ENCODE measurements around the gene TRPT1. TPM values are rescaled to one million over a fixed set of nuclear protein-coding genes. Genes with fewer than 3 reads are reported as not detected.

The TRPT1 gene
- total RNA-seq, 6 donors from 2014 or later, result 27.2 to 69.1 (median 35.2) TPM

- Histone ChIP-seq H3K4me1 (peaks cover 8 to 22% (median 13%) of the 10 kb centered on the region in 4 donors), H3K27me3 (no peaks in the 10 kb centered on the region), H3K36me3 (peaks cover 35 to 62% (median 46%) of the 10 kb centered on the region in 4 donors), H3K27ac (no peak overlapping the region), H3K9me3 (no peaks in the 10 kb centered on the region), H3K4me3 (no peak overlapping the region)
- ATAC-seq (ENCODE audit: low FRiP score in 2 of 2) (peak in 1 of 2 donors; percentile 57), DNase-seq (no peak)
- TF ChIP-seq POLR2A (IDR thresholded peaks at IDR 0.05) (no peak), POLR2AphosphoS5 (IDR thresholded peaks at IDR 0.05) (no peak), CTCF (IDR thresholded peaks at IDR 0.05) (no peak), EP300 (IDR thresholded peaks at IDR 0.05) (no peak)
- 85 to 100% methylated on average over 4 to 5 of the region's 5 CpGs for WGBS, 2 donors
Observed at GRCh38 chr11:64192434-64192833, 33.6 kb downstream of the TRPT1 start.

- DNase-seq (no peak), ATAC-seq (ENCODE audit: low FRiP score in 2 of 2) (no peak)
- TF ChIP-seq CTCF (IDR thresholded peaks at IDR 0.05) (no peak), POLR2A (IDR thresholded peaks at IDR 0.05) (no peak), POLR2AphosphoS5 (IDR thresholded peaks at IDR 0.05) (no peak), EP300 (IDR thresholded peaks at IDR 0.05) (no peak)
- H3K27me3 ChIP-seq, result no peaks in the 10 kb centered on the region
- H3K4me3 ChIP-seq, result no peak overlapping the region
- peak overlapping the region in 2 of 4 donors; percentile 86 to 87 for H3K27ac ChIP-seq
- 2 to 4% methylated on average over 4 to 25 of the region's 48 CpGs for WGBS, 2 donors
- no peaks in the 10 kb centered on the region for H3K9me3 ChIP-seq
- peaks cover 0 to 13% (median 0%) of the 10 kb centered on the region in 4 donors for H3K36me3 ChIP-seq
- peaks cover 25 to 39% (median 36%) of the 10 kb centered on the region in 4 donors for H3K4me1 ChIP-seq
Observed at GRCh38 chr11:64186492-64187165, 39.4 kb downstream of the TRPT1 start.

GRCh38 chr11:64185693-64186491, 40.1 kb downstream of the TRPT1 start, which contains the start of gene STIP1:
Gene STIP1, plus strand, starts transcription at chr11:64186171. Its CDS starts 91 bp downstream, at chr11:64186262.
- Histone ChIP-seq H3K4me3 (peak within 1 kb of the TSS in 2 of 4 donors; percentile 43 to 54), H3K27ac (peak within 1 kb of the TSS; percentile 88 to 99 (median 92)), H3K4me1 (peaks cover 33 to 46% (median 44%) of the 10 kb centered on the region in 4 donors), H3K9me3 (no peaks in the 10 kb centered on the region), H3K27me3 (no peaks in the 10 kb centered on the region), H3K36me3 (peaks cover 0 to 13% (median 0%) of the 10 kb centered on the region in 4 donors)
- ATAC-seq (ENCODE audit: low FRiP score in 2 of 2) (peak; percentile 94 to 98), DNase-seq (peak; percentile 96 to 98)
- WGBS, 2 donors, result 0% methylated on average over 10 to 45 of the region's 74 CpGs
- TF ChIP-seq POLR2A (IDR thresholded peaks at IDR 0.05), result peak in 1 of 4 donors; percentile 44
- peak in 1 of 4 donors; percentile 71 for TF ChIP-seq EP300 (IDR thresholded peaks at IDR 0.05)
- TF ChIP-seq CTCF (IDR thresholded peaks at IDR 0.05), result peak; percentile 7 to 76 (median 49)
- peak; percentile 45 to 96 for TF ChIP-seq POLR2AphosphoS5 (IDR thresholded peaks at IDR 0.05)

- Histone ChIP-seq H3K27ac (peak overlapping the region; percentile 88 to 99 (median 92)), H3K27me3 (no peaks in the 10 kb centered on the region), H3K36me3 (peaks cover 0 to 9% (median 0%) of the 10 kb centered on the region in 4 donors), H3K4me1 (peaks cover 38 to 49% (median 43%) of the 10 kb centered on the region in 4 donors), H3K4me3 (peak overlapping the region in 2 of 4 donors; percentile 43 to 54), H3K9me3 (no peaks in the 10 kb centered on the region)
- DNase-seq, result peak; percentile 92 to 95
- TF ChIP-seq POLR2AphosphoS5 (IDR thresholded peaks at IDR 0.05) (peak; percentile 91 to 97), POLR2A (IDR thresholded peaks at IDR 0.05) (peak in 3 of 4 donors; percentile 97 to 99 (median 98)), EP300 (IDR thresholded peaks at IDR 0.05) (peak in 1 of 4 donors; percentile 39), CTCF (IDR thresholded peaks at IDR 0.05) (peak; percentile 24 to 83 (median 66))
- 1% methylated on average over 17 to 44 of the region's 52 CpGs for WGBS, 2 donors
- ATAC-seq (ENCODE audit: low FRiP score in 2 of 2), result peak; percentile 74 to 83
Observed at GRCh38 chr11:64185175-64185692, 40.8 kb downstream of the TRPT1 start.
